ENCODE measurements around the gene NME2.
"Not testable (repeated sequence)": the region's sequence is repeated elsewhere in the genome, so short reads cannot be mapped to it uniquely, and the experiment has no call there.

Gene NME2

DNA sequence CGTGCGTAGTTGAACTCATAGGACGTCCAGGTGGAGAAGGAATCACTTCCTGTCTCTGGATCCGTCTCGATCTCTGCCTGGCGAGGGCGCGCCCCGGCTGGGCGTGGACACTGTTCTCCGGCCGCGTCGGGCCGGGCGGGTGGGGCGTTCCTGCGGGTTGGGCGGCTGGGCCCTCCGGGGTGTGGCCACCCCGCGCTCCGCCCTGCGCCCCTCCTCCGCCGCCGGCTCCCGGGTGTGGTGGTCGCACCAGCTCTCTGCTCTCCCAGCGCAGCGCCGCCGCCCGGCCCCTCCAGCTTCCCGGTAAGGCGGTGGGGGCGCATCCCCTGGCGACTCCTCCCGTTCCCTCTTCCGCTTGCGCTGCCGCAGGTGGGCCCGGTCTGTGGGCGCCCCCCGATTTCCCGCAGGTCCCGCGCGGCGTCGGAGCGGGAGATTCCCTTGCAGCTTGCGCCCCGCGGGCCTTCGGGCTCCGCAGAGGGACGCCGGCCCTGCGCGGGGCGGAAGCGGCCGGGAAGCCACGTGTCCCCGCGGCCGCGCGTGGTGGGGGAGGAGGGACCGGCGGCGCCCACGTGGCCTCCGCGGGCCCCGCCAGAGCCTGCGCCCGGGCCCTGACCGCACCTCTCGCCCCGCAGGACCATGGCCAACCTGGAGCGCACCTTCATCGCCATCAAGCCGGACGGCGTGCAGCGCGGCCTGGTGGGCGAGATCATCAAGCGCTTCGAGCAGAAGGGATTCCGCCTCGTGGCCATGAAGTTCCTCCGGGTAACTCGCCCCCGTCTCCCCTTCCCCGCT is at the start of gene NME2:
TSS of gene NME2 (plus strand) at position 214 of the 789 bp plus-strand sequence. CDS start at position 634, 420 bp downstream.
- peak; percentile 81 for DNase-seq (ENCODE audit: low read depth)

DNA sequence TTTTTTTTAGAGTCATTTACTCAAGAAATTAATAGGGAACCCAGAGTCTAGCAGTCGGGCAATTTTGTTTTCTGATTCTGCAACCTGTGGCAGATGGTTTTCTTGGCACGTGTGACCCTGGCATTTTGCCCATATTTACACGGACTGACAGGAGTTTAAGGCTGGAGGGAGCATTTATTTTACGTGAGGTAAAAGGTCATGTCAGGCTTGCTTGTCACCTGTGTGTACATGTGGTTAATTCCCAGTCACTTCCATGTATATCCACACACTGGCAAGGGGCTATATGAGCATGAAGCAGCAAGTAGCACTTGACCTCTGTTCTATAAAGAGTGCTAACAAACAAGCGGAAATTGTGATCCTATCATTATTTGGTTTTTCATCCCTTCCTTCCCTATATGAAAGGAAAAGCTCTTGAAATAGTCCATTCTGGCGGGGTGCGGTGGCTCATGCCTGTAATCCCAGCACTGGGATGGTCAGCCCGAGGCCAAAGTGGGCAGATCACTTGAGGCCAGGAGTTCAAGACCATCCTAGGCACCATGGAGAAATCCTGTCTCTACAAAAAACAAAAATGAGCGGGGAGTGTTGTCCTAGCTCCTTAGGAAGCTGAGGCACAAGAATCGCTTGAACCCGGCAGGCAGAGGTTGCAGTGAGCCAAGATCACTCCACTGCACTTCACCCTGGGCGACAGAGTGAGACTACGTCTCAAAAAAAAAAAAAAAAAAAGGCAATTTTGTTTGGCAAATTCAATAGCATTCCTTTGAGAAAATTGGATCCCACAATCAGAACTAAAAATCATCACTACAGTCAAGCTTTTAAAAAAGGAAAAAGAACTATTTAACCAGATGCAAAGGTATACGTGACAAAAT is 47.6 kb upstream of the NME2 start:
- DNase-seq (ENCODE audit: low read depth) = no peak

DNA sequence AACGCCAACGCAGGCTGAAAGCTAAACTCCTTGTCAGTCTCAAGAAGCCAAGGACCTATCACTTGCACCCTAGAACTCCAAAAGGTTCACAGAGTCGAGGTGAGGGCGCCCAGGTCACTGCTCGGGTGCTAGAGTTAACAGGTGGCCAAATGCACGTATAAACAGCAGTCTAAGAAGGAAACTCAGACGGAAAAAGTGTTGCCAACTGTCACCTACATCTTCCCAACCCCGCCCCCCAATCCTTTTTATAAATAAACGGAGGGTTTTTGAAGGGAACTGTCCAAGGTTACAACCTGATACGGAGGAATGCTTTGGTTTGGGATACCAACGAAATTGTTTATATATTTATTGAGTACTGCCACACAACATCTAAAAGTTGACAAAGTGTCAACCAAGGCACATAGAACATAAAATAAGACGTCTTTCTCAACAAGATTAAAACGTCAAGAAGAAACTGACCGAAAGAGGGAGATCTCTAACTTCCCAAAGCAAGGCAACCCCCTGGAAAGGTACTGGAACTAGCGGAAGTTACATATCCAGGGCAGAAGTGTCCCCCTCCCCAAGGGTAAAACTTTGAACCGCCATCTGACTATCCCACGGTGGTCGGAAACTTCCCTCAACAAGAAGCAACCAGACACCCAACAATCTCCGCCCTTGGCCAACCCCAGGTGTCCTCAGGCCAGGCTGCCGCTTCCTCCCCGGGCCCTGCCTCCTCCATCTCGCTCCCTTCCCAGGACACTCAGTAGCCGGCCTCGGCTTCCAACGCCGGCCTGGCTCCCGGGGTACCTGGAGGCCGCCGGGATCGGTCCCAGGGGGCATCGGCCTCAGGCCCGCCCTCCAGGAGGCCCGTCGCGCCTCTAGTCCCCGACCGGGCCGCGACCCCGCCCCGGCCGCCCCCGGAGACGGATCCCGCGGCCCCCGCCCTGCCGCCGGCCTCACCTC is 46.5 kb upstream of the NME2 start:
- peak; percentile 37 for DNase-seq (ENCODE audit: low read depth)

DNA sequence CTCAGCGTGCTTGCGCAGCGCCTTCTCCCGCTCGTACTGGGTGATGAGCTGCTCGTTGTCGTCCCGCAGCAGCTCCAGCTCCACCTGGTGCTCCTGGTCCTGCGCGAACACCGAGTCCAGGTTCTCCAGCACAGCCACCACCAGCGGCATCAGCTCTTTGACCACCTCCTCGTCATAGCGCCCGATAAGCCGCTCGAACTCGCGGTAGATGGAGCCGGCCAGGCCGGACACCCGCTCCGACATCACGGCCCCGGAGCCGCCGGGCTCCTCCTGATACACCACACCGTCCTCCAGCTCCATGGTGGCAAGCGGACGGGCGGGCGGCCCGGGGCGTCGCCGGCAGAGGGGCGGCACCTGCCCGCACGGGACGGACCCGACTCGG is 45.9 kb upstream of the NME2 start:
- peak; percentile 54 for DNase-seq (ENCODE audit: low read depth)

DNA sequence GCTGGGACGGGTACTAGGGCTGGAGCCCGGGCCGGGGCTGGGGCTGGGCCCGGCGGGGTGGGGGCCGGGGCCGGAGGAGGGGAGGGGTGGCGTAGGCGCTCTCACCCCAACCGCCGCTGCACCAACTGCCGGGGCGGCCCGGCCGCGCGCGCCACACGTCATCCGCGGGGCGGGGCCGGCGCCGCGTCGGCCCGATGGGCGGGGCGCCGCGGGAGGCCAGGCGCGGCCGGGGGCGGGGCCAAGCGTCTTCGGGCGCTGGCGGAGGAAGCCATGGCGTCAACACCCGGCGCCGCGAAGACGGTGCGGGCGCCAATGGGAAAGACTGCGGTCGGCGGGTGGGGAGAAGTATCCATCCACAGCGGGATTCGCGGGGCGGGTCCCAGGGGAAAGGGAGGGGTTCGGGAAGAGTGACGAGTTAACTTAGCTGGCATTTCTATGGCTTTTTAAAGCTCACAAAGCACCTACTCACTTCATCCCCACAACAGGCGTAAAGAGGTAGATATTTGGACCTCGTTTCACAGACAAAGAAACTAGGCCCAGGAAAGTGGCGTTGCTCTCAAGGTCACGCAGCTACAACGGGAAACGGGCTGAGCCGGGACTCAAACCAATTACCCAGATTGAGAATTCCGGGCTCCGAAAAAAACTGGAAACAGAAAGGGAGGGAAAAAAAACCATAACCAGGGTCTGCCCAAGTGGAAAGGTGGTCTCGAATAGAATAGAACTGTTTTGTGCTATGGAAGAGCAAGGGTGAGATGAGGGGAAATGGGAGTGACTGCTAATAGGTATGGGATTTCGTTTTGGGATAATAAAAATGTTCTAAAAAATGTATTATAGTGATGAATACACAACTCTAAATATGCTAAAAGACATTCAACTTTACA is 45.2 kb upstream of the NME2 start, which contains the start of gene SPAG9:
TSS of gene SPAG9 (minus strand) at position 130 of the 881 bp plus-strand sequence. CDS start 212 bp downstream, outside the sequence.
- peak; percentile 96 for DNase-seq (ENCODE audit: low read depth)

DNA sequence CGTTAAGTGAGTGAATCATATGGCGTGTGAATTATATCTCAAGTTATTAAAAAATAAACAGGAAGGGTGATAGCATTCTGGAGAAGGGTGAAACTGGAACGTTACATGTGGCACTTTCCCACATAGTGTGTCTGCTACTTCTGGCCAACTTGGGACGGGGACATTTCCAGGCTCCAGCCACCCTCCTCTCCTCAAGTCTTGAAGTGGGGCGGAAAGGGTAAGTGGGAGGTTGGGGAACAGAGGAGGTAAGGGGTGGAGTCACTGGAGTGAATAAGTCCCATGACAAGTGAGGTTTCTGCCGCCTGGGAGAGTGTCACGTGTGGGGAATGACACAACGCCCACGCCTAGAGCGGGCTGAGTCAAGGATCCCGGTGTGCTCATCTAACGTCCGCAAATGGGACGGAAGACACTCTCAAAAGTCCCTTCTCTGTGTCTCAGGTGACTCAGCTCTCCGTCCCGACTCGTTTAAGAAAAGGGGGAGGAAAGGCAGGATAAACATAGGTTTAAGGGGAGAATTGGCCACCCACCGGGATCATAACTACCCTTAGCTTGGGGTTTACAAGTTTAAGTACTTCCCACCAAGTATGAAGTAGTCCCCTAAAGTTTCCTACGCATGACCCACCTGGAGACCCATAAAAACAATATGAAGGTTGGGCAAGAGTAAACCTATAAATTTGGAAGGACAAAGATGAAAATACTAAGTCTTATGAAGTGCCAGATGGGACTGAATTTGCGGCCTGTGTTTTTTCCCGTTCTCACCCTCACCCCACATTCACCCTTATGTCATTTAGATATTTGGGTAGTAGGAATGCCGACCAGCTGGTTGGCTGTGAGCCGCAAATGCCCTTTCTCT is 44.4 kb upstream of the NME2 start:
- DNase-seq (ENCODE audit: low read depth) = peak; percentile 96

DNA sequence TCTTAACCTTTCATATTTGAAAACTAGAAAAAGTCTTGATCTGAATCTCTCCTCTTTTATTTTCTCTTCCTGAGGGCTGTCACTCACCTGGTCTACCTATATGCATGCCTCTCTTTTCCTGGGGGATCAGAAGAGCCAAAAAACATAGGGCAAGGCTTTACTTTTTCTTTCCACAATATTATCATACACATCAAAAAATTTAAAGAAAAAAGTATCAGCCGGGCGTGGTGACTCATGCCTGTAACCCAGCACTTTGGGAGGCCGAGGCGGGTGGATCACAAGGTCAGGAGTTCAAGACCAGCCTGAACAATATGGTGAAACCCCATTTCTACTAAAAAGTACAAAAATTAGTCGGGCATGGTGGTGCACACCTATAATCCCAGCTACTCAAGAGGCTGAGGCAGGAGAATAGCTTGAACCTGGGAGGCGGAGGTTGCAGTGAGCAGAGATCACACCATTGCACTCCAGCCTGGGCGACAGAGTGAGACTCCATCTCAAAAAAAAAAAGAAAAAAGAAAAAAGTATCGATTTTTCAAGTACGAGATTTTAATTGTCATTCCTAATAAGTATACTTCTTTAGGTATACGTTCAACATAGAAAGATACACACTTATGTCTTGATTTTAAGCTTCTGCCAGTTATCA is 43.6 kb upstream of the NME2 start:
- not testable (repeated sequence) for DNase-seq (ENCODE audit: low read depth)

DNA sequence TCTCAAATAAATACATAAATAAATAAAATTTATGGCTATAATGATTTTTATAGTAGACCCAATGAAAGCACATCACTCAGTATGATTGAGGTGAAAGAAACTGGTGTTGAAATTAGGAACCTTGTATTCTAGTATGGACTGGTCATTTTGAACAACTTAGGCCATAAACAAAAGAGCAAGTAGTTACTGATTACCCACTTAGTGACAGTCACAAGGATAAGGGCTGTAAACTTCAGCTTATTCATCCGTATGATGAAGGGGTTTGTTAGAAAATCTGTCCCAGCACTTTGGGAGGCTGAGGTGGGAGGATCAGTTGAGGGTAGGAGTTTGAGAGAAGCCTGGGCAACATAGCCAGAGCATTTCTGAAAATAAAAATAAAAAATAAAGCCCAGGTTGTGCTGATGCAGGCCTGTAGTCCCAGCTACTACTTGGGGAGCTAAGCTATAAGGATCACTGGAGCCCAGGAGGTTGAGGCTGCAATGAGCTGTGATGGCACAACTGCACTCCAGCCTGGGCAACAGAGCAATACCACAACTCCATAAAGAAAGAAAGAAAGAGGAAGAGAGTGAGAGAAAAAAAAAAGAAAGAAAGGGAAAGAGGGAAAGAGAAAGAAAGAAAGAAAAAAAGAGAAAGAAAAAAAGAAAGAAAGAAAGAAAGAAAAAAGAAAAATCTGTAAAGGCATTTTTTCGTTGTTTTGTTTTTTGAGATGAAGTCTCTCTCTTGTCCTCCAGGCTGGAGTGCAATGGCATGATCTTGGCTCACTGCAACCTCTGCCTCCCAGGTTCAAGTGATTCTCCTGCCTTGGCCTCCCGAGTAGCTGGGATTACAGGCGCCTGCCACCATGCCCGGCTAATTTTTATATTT is 41.3 kb upstream of the NME2 start:
- DNase-seq (ENCODE audit: low read depth) = no peak

DNA sequence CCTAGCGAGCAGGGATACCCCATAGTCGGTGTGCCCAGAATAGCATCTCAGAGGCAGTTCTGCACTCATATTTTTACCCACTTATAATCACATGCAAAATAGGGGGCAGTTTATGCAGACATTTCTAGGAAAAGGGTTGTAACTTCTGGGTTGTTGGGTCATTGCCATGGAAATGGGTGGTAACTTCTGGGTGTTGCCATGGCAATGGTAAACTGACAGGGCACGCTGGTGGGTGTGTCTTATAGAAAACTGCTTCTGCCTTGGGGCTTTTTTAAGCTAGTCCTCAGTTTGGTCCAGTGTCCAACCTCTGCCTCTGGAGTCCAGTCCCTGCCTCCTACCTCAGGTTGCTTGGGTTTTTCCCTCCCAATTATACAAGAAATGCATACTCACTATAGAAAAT is 38.1 kb upstream of the NME2 start:
- DNase-seq (ENCODE audit: low read depth) = no peak

DNA sequence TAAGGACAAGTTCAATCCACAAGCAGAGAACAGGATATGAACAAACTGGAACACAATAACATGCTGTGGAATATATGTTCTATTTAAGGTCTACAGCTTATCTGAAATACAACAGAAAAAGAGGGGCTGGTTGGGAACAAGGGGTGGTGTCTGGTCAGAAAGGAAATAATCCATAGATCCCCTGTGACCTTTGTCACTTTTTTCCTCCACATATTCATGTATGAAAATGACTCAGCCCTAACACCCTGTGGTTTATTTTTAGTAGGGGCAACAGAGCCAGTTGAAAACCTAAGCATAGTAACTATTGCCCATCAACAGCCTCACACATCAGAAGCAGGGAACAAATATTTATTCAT is 33.3 kb upstream of the NME2 start:
- DNase-seq (ENCODE audit: low read depth) = no peak

DNA sequence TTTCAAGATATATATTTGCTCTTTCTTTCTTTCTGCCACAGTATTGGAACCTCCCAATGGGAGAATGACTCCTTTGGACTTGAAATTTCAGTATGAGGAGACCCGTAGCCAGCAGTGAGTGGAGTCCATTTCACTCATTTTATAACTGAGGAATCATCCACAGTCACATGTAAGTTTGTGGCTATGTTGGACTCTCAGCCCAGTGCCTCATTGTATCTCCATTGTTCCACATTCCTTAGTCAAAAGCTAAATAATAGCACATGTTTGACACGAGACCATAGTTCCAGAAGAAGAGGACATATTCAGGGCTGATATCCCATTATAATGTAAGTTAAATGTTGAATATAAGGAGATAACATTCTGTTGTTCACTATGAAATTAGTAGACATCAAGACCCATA is 32.8 kb upstream of the NME2 start:
- DNase-seq (ENCODE audit: low read depth) = no peak

DNA sequence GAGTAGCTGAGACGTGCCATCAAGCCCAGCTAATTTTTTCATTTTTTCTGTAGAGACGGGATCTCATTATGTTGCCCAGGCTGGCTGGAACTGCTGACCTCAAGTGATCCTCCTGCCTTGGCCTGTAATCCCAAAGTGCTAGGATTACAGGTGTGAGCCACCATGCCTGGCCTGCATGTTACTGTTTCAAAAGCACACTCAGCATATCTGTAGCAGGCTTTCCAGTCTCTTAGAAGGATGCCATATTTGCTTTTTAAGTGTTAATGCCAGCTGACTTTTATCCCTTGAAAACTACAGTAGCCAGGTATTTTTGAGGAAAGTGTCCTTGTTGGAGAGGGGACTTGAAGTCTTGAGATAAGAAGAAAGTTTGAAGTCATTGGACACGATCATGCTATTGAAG is 30.3 kb upstream of the NME2 start:
- DNase-seq (ENCODE audit: low read depth) = no peak

DNA sequence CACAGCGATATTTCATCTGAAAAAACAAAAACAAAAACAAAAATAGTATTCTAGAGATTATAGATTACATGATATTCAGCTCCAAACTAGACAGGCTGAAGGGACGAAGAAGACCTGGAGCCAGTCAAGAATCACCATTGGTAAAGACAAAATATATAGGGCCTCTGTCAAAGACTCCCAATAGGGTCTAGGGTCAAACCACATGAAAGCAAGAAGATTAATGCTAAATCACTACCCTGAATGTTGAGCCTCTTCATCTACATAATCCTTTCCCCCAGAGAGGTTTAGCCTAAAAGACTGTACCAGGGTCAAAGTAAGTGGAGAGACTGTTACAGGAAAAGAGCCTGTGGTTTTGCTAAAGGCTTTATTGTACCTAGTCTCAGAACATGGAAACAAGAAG is 23.6 kb upstream of the NME2 start:
- DNase-seq (ENCODE audit: low read depth) = no peak

DNA sequence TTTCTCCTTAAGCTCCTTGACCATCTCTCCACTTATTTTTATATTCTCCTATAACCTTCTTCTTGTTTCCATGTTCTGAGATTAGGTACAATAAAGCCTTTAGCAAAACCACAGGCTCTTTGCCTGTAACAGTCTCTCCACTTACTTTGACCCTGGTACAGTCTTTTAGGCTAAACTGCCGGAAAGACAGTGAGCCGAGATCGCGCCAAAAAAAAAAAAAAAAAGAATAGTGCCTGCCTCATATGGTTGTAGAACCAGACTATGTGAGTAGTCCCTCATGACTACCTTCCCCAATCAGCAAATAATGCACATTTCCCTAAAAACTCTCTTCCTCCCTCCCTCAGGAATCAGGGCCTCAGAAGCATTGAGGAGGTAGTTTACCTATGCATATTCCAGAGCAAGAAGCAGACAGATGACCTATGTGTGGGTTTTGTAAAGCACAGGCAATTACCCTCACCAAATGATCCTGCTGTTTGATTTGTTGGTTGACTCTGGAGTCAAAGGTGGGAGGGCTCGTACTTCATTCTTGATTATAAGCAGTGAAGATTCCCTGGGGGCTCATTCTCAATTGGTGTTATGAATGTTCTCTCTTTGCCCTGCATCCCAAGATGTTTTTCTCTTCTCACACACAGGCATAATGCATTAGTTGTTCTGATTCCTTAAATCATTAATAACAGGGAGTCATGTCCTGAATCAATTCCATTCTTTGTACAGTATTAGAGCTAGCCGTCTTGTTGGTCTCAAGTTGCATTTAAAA is 21.8 kb upstream of the NME2 start:
- DNase-seq (ENCODE audit: low read depth) = no peak

DNA sequence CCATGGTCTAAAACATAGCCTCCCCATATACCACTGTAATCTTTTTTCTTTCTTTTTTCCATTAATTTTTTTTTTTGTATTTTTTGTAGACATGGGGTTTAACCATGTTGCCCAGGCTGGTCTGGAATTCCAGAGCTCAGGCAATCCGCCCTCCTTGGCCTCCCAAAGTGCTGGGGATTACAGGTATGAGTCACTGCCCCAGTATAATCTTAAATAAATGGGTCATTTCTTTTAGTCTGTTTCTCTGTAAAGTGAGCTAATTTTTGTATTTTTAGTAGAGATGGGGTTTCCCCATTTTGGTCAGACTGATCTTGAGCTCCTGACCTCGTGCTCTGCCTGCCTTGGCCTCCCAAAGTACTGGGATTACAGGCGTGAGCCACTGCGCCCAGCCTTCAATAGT is 18.6 kb upstream of the NME2 start:
- peak; percentile 49 for DNase-seq (ENCODE audit: low read depth)

DNA sequence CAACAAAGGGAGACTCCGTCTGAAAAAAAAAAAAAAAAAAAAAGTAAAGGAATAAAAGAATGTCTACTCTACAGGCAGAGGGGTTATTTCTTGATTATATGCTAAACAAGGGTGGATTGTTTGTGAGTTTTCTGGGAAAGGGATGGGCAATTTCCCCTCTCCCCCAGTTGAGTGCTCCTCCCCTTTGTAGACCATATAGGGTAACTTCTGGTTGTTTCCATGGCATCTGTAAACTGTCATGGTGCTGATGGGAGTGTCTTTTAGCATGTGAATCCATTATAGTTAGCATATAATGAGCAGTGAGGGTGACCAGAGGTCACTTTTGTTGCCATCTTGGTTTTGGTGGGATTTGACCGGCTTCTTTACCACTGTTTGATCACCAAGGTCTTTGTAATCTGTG is 17.0 kb upstream of the NME2 start:
- no peak for DNase-seq (ENCODE audit: low read depth)

DNA sequence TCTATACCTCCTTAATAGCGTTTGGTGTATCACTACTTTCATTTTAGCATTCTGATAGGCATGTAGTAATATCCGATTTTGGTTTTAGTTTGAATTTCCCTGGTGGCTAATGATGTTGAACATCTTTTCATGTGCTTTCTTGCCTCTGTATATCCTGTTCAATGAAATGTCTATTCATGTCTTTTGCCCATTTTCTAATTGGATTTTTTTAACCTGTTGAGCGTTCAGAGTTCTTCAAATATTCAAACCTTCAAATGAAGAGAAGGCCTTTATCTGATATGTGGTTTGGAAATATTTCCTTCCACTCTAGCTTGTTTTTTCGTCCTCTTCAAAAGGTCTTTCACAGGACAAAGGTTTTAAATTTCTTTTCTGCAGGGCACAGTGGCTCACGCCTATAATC is 15.3 kb upstream of the NME2 start:
- no peak for DNase-seq (ENCODE audit: low read depth)

DNA sequence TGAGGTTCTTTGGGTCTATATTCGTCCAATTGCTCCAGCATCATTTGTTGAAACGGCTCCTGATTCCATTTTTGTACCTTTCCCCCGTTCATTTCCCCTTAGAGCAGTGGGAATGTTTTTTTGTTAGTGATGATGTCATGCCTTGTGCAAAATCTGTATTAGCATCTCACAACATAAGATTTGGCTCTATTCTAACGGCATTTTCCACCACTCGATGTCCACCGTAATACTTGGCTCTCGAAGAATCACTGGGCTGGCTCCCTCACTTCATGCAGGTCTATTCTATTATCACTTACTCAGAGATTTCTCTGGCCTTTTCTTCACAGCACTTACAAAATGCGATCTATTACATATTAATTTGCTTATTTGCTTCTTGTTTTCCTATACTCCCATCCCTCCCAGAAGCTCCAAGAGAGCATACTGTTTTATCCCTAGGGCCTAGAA is 13.4 kb upstream of the NME2 start:
- DNase-seq (ENCODE audit: low read depth) = peak; percentile 35

All from iris pigment epithelial cell (primary cell).